22Rv1 (cell line): ENCODE results near the gene SLC9A9.

ENCODE experiments used
- ZFX ChIP-seq: fragments of 450-650 bp; IDR thresholded peaks from 2 replicates; pipeline ENCODE4 v1.6.1; 2017; ENCODE audit warnings: antibody characterized with exemption, borderline replicate concordance
- TF ChIP-seq, protein P1 (sequence below): fragments of 450-650 bp; IDR thresholded peaks from 2 replicates; pipeline ENCODE4 v1.5.1; 2017; ENCODE audit warnings: mild to moderate bottlenecking

DNA sequence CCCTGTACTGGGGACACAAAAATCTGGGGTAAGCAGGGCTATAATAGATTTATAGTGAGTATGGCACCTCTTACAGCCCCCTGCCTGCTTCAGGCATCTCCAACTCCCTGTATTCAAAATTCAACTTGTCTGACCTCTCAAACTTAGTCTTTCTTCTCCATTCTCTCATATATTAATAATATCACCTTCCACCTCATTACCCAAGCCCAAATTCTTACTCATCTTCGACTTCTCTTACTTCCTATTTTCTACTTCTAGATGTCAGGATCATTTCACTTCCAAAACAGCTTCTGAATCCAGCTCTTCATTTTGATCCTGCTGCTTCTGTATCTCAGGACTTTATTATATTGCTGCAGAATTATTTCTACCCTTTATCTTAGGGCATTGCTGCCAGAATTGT is 438.0 kb downstream of the SLC9A9 start:
- TF ChIP-seq, protein P1, sequence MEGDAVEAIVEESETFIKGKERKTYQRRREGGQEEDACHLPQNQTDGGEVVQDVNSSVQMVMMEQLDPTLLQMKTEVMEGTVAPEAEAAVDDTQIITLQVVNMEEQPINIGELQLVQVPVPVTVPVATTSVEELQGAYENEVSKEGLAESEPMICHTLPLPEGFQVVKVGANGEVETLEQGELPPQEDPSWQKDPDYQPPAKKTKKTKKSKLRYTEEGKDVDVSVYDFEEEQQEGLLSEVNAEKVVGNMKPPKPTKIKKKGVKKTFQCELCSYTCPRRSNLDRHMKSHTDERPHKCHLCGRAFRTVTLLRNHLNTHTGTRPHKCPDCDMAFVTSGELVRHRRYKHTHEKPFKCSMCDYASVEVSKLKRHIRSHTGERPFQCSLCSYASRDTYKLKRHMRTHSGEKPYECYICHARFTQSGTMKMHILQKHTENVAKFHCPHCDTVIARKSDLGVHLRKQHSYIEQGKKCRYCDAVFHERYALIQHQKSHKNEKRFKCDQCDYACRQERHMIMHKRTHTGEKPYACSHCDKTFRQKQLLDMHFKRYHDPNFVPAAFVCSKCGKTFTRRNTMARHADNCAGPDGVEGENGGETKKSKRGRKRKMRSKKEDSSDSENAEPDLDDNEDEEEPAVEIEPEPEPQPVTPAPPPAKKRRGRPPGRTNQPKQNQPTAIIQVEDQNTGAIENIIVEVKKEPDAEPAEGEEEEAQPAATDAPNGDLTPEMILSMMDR = no peak
- no peak for TF ChIP-seq ZFX
